Measurements from ENCODE around the gene RLN3.

Gene RLN3

GRCh38 chr19:14056069-14056666 lies 28.2 kb downstream of the RLN3 start:
- DNase-seq: no peak

GRCh38 chr19:14056741-14057356 lies 28.9 kb downstream of the RLN3 start:
- DNase-seq: no peak

- no peak for DNase-seq
Measured at GRCh38 chr19:14058182-14059092, 30.5 kb downstream of the RLN3 start.

GRCh38 chr19:14059093-14059480 lies 31.1 kb downstream of the RLN3 start:
- no peak for DNase-seq

- DNase-seq: no peak
Measured at GRCh38 chr19:14059652-14060155, 31.8 kb downstream of the RLN3 start.

GRCh38 chr19:14061081-14061749 lies 33.3 kb downstream of the RLN3 start:
- DNase-seq: no peak

GRCh38 chr19:14061751-14062557 lies 34.0 kb downstream of the RLN3 start, which contains the start of gene PALM3:
Gene PALM3 (minus strand): TSS chr19:14062076. CDS start chr19:14061980, 96 bp downstream.
- DNase-seq: no peak

- DNase-seq: no peak
Measured at GRCh38 chr19:14062558-14062855, 34.6 kb downstream of the RLN3 start.

GRCh38 chr19:14063105-14063504 lies 35.2 kb downstream of the RLN3 start:
- DNase-seq: no peak

GRCh38 chr19:14066134-14066533 lies 38.2 kb downstream of the RLN3 start:
- no peak for DNase-seq

- no peak for DNase-seq
Measured at GRCh38 chr19:14070268-14071050, 42.5 kb downstream of the RLN3 start.

- DNase-seq: peak; percentile 45
Measured at GRCh38 chr19:14072535-14073260, 44.8 kb downstream of the RLN3 start, which contains the start of gene MISP3. Gene MISP3 (plus strand): TSS chr19:14072786. CDS start chr19:14073310, 524 bp downstream.

- peak; percentile 64 for DNase-seq
Measured at GRCh38 chr19:14073261-14073924, 45.4 kb downstream of the RLN3 start.

- DNase-seq: no peak
Measured at GRCh38 chr19:14073925-14074838, 46.2 kb downstream of the RLN3 start.

GRCh38 chr19:14078411-14078810 lies 50.5 kb downstream of the RLN3 start:
- no peak for DNase-seq

All from NCI-H1694 treated with DMSO at 0.1 percent for 48 hours (cell line).